Heart right ventricle (tissue), 16 donors: ENCODE data around the gene PLCB3. TPM values are rescaled to one million over a fixed set of nuclear protein-coding genes. Genes with fewer than 3 reads are reported as not detected.

Experiments
- ATAC-seq, 8 donors: fragments of 200-7000 bp; cut with Tn5 transposase; one replicate each; pipeline ENCODE4 v1.9.1; 2020; ENCODE audit warnings: mild to moderate bottlenecking in 8 of 8, moderate library complexity in 8 of 8, moderate number of reproducible peaks in 1 of 8
- DNase-seq, 2 donors: peaks; one replicate each; pipeline ENCODE4 v3.0.0-alpha.2; 2020
- H3K27ac ChIP-seq, 10 donors: fragments of 200-600 bp; sonication (generic) in 2 of 10; one replicate each; pipeline versions ENCODE4 v1.5.0 to v1.8.0; 2020 to 2022; ENCODE audit warnings: mild to moderate bottlenecking in 3 of 10
- H3K27me3 ChIP-seq, 7 donors: fragments of 200-600 bp; one replicate each; pipeline ENCODE4 v1.8.0; 2021 to 2022; ENCODE audit warnings: mild to moderate bottlenecking in 2 of 7
- H3K36me3 ChIP-seq, 9 donors: fragments of 200-600 bp; sonication (generic) in 1 of 9; one replicate each; pipeline versions ENCODE4 v1.5.0 to v1.8.0; 2020 to 2022; ENCODE audit warnings: mild to moderate bottlenecking in 2 of 9
- H3K4me1 ChIP-seq, 9 donors: fragments of 200-600 bp; sonication (generic) in 1 of 9; one replicate each; pipeline versions ENCODE4 v1.5.0 to v1.8.0; 2020 to 2022; ENCODE audit warnings: mild to moderate bottlenecking in 4 of 9
- H3K4me3 ChIP-seq, 10 donors: fragments of 200-600 bp; sonication (generic) in 2 of 10; one replicate each; pipeline versions ENCODE4 v1.5.0 to v1.8.0; 2020 to 2022; ENCODE audit warnings: mild to moderate bottlenecking in 7 of 10, moderate library complexity in 2 of 10
- H3K9me3 ChIP-seq, 11 donors: fragments of 200-600 bp in 10 of 11; sonication (generic) in 2 of 11; one replicate each; pipeline versions ENCODE4 v1.5.0 to v1.8.0; 2013 to 2022; ENCODE audit warnings: mild to moderate bottlenecking in 2 of 11, control low read depth in 1 of 11, moderate library complexity in 1 of 11
- CTCF ChIP-seq, 9 donors: fragments of 200-600 bp; sonication (generic) in 2 of 9; IDR thresholded peaks; one replicate each; pipeline versions ENCODE4 v1.5.0 to v1.8.0; 2021 to 2022; ENCODE audit warnings: antibody characterized with exemption in 9 of 9, mild to moderate bottlenecking in 5 of 9, moderate library complexity in 1 of 9
- WGBS, 2 donors: extraction: QIAGEN DNeasy Blood & Tissue Kit; methylation state at CpG; one replicate each; pipeline ENCODE4 v1.1.7; 2013; ENCODE audit warnings: inconsistent platforms in 1 of 2; 5-methylcytosine and 5-hydroxymethylcytosine counted together
- intact Hi-C, 10 donors: fragments of 100-400 bp; cut with DNase I; formaldehyde crosslinking; loops; one replicate each; pipeline versions ENCODE4 v1.11.1 to v1.14.2; 2022
- polyA plus RNA-seq, 2 donors: library from polyadenylated mRNA; stranded (reverse); fragments of 200-250 nt; gene quantifications; one replicate each; pipeline ENCODE4 v1.2.3, GENCODE V29; 2013
- total RNA-seq, 10 donors: library from RNA; stranded (reverse); fragmentation: NEBNext Ultra II Directional in 3 of 10; extraction: Animal tissue kit (Norgen Biotek cat#: 25700) in 3 of 10; gene quantifications; one replicate each; pipeline versions ENCODE4 v1.2.1 to v1.2.4, GENCODE V29; 2021 to 2023
- donor health status: Arrhythmogenic right ventricular cardiomyopathy.
- donor health status: ischemic (EF 13 %, LVEDD 7.1; RV severe dilation, severe dysfunction).
- donor health status: healthy with polysubstance abuse.
- donor health status: DM: no; HTN: yes; CAD: no.
- donor health status: DM: no; HTN: no; CAD: no.
- donor health status: ischemic (EF 25% LVEDD 6.9; RV normal size, moderate dysfunction).
- donor health status: ischemic (EF 25% LVEDD 5.7; RV mildly dilated, moderate dysfunction).
- donor health status: healthy.
- donor health status: DM: yes; HTN: yes; CAD: no.
- donor health status: Ischemic cardiomyopathy.
- donor health status: ischemic (EF 35%, LVEDD 5.7; RV mildly dilated, moderate dysfunction).
- donor health status: nonischemic (EF 11% LVEDD 7.7; RV severe dilation, severe dysfunction).
- donor health status: DM: yes; HTN: yes; CAD: no.
- donor health status: PGD.
- donor health status: ischemic (EF 29% LVEDD 5.4; RV normal size, mild dysfunction).
- donor health status: nonischemic (EF 23%, LVEDD 6.1; RV moderate dilation, normal function).

The PLCB3 gene
- total and polyA plus RNA-seq, 12 donors, result 5.8 to 13.3 (median 8.9) TPM

- no peak overlapping the region for H3K27ac ChIP-seq
- H3K36me3 ChIP-seq, result peaks cover 0 to 5% (median 0%) of the 10 kb centered on the region in 9 donors
- DNase-seq, result no peak
- H3K4me1 ChIP-seq, result peaks cover 14 to 34% (median 27%) of the 10 kb centered on the region in 9 donors
- peaks cover 17 to 45% (median 41%) of the 10 kb centered on the region in 7 donors for H3K27me3 ChIP-seq
- 92 to 96% methylated on average over 13 of the region's 13 CpGs for WGBS, 2 donors
- intact Hi-C loops, result no loop called here
- H3K4me3 ChIP-seq, result no peak overlapping the region
- no peaks in the 10 kb centered on the region for H3K9me3 ChIP-seq
- TF ChIP-seq CTCF (IDR thresholded peaks at IDR 0.05), result no peak
- ATAC-seq, result no peak
Observed at GRCh38 chr11:64289002-64289564, 37.8 kb downstream of the PLCB3 start.

GRCh38 chr11:64290352-64291261 lies 39.3 kb downstream of the PLCB3 start:
- no peak overlapping the region for H3K27ac ChIP-seq
- 52 to 54% methylated on average over 10 of the region's 10 CpGs for WGBS, 2 donors
- DNase-seq, result no peak
- no peak for ATAC-seq
- H3K9me3 ChIP-seq, result no peaks in the 10 kb centered on the region
- peaks cover 17 to 60% (median 57%) of the 10 kb centered on the region in 7 donors for H3K27me3 ChIP-seq
- H3K4me3 ChIP-seq, result no peak overlapping the region
- H3K36me3 ChIP-seq, result peaks cover 0 to 5% (median 0%) of the 10 kb centered on the region in 9 donors
- TF ChIP-seq CTCF (IDR thresholded peaks at IDR 0.05), result no peak
- intact Hi-C loops, result no loop called here
- peaks cover 11 to 32% (median 25%) of the 10 kb centered on the region in 9 donors for H3K4me1 ChIP-seq

- H3K27ac ChIP-seq, result no peak within 1 kb of the TSS
- WGBS, 2 donors, result 3 to 4% methylated on average over 32 to 45 of the region's 45 CpGs
- no peak for TF ChIP-seq CTCF (IDR thresholded peaks at IDR 0.05)
- ATAC-seq (no peak), DNase-seq (no peak)
- peak within 1 kb of the TSS; percentile 21 to 49 (median 38) for H3K4me3 ChIP-seq
- no peaks in the 10 kb centered on the region for H3K9me3 ChIP-seq
- peaks cover 17 to 67% (median 64%) of the 10 kb centered on the region in 7 donors for H3K27me3 ChIP-seq
- intact Hi-C loops, result no loop called here
- H3K36me3 ChIP-seq, result peaks cover 0 to 5% (median 0%) of the 10 kb centered on the region in 9 donors
- H3K4me1 ChIP-seq, result peaks cover 6 to 27% (median 20%) of the 10 kb centered on the region in 9 donors
Observed at GRCh38 chr11:64291262-64291751, 40.0 kb downstream of the PLCB3 start, which contains the start of gene KCNK4. TSS of gene KCNK4 (plus strand) at chr11:64291302. CDS start at chr11:64293019, 1,717 bp downstream.

GRCh38 chr11:64291752-64292459 lies 40.6 kb downstream of the PLCB3 start:
- WGBS, 2 donors, result 0 to 1% methylated on average over 51 to 96 of the region's 96 CpGs
- Histone ChIP-seq H3K9me3 (no peaks in the 10 kb centered on the region), H3K27ac (no peak overlapping the region), H3K27me3 (peaks cover 19 to 73% (median 70%) of the 10 kb centered on the region in 7 donors), H3K36me3 (peaks cover 0 to 5% (median 0%) of the 10 kb centered on the region in 9 donors), H3K4me1 (peaks cover 4 to 23% (median 15%) of the 10 kb centered on the region in 9 donors), H3K4me3 (peak overlapping the region; percentile 21 to 49 (median 38))
- TF ChIP-seq CTCF (IDR thresholded peaks at IDR 0.05), result no peak
- intact Hi-C loops, result no loop called here
- DNase-seq, result no peak
- peak in 2 of 8 donors; percentile 13 to 14 for ATAC-seq
